ENCODE results near the gene HTR6.

GRCh38 chr1:19696820-19697219 lies 32.1 kb downstream of the HTR6 start:
- no peak for TF ChIP-seq EP300 (IDR thresholded peaks at IDR 0.05; ENCODE audit: low read depth)
- TF ChIP-seq, protein P1, sequence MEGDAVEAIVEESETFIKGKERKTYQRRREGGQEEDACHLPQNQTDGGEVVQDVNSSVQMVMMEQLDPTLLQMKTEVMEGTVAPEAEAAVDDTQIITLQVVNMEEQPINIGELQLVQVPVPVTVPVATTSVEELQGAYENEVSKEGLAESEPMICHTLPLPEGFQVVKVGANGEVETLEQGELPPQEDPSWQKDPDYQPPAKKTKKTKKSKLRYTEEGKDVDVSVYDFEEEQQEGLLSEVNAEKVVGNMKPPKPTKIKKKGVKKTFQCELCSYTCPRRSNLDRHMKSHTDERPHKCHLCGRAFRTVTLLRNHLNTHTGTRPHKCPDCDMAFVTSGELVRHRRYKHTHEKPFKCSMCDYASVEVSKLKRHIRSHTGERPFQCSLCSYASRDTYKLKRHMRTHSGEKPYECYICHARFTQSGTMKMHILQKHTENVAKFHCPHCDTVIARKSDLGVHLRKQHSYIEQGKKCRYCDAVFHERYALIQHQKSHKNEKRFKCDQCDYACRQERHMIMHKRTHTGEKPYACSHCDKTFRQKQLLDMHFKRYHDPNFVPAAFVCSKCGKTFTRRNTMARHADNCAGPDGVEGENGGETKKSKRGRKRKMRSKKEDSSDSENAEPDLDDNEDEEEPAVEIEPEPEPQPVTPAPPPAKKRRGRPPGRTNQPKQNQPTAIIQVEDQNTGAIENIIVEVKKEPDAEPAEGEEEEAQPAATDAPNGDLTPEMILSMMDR (IDR thresholded peaks at IDR 0.05) = no peak
